HG03571 (cell line): ENCODE results near the gene SNAP47.

ENCODE experiments used
- ATAC-seq: cut with Tn5 transposase; IDR thresholded peaks from one replicate; pipeline ENCODE4 v1.9.1; 2021; ENCODE audit not compliant: unreplicated experiment

The SNAP47 gene

GRCh38 chr1:227731696-227732585 lies 3.3 kb upstream of the SNAP47 start:
- no peak for ATAC-seq

DNA sequence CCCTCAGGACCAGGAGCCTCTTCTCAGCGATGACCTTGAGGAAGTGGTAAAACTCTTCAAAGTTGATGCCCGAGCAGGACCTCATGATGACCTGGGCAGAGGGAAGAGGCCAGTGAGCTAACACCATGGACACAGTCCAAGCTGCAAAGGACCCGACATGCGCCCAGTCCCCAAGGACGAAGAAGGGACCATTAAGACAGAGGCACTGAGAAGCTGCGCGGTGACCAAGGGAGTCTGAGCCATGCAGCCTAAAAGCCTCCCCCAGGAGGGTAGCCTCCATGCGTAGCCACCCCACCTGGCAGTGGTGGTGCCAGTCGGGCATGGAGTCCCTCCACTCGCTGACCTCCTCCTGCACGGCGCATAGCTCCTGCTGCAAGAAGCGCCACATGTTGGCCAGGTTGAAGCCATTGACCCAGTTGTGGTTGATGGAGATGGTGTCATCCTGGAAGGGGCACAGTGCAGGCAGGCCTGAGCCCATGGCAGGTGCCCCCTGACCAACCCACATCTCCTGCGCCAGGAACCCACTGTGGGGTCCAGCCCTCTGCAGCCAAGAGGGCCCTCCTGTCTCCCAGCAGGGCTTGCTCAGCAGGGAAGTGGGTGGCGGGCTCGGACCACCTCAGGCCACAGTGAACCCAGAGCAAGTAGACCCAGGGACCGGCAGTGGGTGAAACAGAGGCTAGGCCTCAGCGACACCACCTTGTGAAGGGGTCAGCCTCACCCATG lies 2.5 kb upstream of the SNAP47 start:
- no peak for ATAC-seq

DNA sequence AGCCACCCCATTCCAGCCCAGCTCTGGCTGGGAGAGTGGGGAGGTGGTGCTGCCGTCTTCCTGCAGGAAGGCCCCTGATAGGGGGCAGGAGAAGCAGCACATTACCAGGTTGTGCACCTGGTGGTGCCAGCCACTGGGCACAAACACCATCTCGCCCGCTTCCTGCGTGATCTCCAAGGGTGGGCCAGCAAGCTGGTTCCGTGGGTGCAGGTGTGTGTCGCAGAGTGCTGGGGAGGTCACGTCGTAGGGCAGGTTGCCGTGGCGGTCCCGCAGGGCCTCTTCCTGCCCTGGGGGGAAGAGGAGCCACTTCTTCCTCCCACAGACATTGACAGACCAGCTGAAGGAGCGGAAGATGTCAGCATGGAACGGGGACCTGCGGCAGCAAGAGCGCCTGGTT lies 1.9 kb upstream of the SNAP47 start:
- no peak for ATAC-seq

DNA sequence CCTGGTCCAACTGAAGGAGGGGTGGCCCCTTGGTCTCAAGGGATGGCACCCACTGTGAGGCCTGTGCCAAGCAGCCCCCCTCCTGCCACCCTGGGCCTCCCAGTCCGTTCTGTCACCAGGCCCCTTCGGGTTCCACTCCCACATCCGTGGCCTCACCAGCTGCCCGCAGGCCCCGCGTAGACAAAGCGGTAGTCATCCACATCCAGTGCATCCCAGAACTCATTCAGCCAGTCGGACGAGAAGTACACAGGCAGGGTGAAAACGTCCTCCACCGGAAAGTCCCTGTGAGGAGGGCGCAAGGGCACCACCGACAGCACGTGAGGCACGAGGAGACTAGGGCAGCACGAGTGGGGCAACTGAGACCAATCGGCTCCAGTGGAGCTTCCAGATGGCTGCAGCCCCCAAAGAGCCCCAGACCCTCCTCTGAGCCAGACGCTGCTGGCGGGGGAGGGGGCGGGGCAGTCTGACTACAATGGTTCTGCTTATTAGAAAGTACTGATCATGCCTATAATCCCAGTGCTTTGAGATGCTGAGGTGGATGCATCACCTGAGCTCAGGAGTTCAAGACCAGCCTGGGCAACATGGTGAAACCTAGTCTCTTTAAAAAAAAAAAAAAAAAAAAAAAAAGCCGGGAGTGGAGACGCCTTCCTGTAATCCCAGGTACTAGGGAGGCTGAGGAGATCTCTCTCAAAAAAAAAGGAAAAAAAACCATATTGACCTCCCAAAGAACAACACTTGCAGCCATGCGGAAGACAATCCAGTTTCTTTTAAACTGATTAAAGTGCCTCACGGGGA lies 1.3 kb upstream of the SNAP47 start:
- no peak for ATAC-seq

- ATAC-seq: peak; percentile 0
These were observed 734 bp upstream of the SNAP47 start for GRCh38 chr1:227734546-227734855.

GRCh38 chr1:227735539-227736285 lies 477 bp downstream of the SNAP47 start:
- ATAC-seq: no peak

GRCh38 chr1:227736814-227737432 lies 1.7 kb downstream of the SNAP47 start:
- ATAC-seq: no peak

DNA sequence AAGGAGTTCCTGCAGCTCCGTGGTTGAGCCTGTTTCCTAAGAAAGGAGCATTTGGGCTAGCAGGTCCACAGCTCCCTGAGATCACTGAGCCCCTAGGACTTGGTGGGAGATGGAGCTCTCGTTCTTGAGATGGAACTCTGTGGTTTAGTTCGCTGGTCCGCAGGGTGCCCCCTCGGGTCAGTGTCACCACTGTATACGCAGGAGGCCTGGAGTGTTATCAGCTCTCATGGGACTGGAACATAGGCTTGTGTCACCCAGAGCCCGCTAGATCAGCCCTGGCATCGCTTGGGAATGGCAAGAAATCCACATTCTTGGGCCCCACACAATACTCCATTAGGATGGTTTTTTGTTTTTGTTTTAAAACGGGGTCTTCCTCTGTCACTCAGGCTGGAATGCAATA lies 3.6 kb downstream of the SNAP47 start:
- ATAC-seq: no peak

- ATAC-seq: no peak
These were observed 4.4 kb downstream of the SNAP47 start for GRCh38 chr1:227739636-227740035.

DNA sequence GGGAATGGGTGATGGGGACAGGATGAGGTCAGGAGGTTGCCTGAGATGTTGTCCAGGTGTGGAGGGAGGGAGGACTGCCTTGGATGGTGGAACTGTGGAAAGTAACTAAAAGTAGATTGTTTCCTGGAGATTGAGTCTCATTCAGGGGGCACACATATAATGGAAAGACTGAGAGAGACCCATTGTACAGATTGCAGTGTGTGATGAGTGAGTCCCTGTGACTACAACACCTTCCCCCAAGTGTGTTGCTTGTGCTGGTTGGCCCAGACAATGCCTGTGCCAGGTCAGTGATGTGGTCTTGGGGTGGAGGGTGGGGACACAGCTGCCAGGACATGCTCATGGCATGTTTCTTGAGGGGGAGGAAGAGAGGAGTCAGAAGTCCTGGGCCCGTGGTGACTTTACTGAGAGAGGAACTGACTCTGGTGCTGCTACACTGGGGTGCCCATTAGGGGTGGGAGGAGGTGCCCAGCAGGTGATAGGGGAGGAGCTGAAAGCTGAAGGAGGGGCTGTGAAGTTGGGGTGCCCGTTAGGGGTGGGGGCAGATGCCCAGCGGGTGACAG lies 5.2 kb downstream of the SNAP47 start:
- ATAC-seq: no peak

DNA sequence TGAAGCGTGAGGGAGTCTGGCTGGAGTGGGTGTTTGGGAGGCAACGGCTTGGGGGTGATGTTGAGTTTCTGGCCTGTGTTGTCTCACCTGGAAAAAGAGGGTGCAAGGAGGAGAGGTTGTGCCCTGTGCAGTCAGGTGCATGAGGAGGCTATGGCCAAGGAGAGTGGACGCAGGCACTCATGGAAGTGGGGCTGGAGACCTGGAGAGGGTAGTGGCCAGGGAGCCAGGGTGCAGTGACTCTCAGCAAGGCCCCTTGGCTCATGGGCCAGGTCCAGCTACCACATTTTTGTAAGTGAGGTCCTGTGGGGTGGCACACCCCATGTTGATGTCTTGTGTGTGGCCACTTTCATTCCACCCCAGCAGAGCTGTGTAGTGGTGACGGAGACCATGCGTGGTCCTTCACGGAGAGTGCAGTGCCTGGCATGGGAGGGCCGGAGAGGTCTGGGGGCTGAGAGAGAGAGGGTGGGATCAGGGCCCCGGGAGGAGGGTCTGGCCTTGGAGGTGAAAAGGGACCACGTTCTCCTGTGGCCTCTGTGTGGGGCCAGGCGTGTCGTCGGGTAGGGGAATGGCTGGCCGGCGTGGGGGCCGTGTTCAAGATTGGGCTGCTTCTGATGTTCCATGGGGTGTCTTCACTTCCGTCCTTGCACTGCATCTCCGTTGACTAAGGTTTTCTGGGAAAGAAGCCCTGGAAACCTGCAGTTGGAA lies 6.1 kb downstream of the SNAP47 start:
- ATAC-seq: no peak

- no peak for ATAC-seq
These were observed 7.8 kb downstream of the SNAP47 start for GRCh38 chr1:227742738-227743715.

GRCh38 chr1:227744668-227745067 lies 9.4 kb downstream of the SNAP47 start:
- no peak for ATAC-seq

DNA sequence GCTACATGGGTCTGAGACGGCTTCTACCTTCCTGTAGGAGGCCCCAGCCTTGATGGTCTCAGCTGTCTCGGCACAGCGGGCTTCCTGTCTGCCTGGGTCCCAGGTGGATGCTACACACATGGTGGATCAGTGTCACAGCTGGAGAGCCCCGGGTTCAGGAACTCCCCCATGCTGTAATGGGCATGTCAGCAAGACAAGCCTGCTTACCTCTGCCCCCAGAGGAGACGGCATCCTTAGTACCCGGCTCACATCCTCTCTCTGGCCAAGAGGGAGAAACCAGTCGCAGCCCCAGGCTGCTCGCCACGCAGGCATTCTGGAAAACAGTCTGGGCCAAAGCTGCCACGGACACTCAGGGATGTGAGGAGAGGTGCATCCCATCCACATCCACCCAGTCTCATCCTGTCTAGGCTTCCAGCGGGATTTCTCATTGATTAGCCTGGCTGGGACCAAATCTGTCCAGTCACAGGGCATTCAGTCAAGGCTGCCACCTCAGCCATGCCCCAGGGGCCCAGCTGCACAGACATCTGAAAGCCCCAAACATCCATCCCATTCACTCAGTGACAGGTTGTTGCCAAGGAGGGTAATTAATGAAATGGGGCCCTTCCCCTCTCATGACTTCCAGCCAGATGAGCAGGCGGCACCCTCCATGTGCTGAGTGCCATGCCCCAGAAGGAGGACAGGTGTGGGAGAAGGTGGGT lies 10.5 kb downstream of the SNAP47 start:
- no peak for ATAC-seq

DNA sequence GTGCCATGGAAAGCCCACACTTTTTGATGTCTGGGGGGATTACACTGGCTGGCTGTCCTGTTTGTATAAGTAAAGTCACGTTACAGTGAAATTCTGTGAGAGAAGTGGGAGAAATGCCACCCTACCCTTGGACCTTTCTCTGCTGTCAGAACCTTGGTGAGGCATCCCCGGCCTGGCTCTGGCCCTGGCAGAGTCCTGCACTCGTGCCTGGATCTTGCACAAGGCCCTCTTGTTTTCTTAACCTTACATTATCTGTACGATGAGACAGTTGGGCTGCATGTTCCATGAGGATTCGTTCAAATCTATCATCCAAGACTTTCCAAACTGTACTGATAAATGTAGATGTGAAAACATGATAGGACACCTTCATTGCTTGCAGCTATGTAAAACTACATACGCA lies 11.4 kb downstream of the SNAP47 start:
- no peak for ATAC-seq

GRCh38 chr1:227747382-227747781 lies 12.1 kb downstream of the SNAP47 start:
- ATAC-seq: no peak

- no peak for ATAC-seq
These were observed 12.8 kb downstream of the SNAP47 start for GRCh38 chr1:227747948-227748495.
